Inflammatory macrophage treated with lipopolysaccharide for 1 hour (primary cell): Measurements from ENCODE around the gene KRT86.
"Not testable (repeated sequence)": the region's sequence is repeated elsewhere in the genome, so short reads cannot be mapped to it uniquely, and the experiment has no call there.

Experiments used
- DNase-seq, 2 donors: peaks; one replicate each; pipeline ENCODE4 v3.0.0-alpha.2; 2020 to 2022

KRT86 gene

GRCh38 chr12:52238916-52239646 is 35.4 kb upstream of the KRT86 start:
- no peak for DNase-seq

GRCh38 chr12:52239767-52240166 is 34.7 kb upstream of the KRT86 start:
- DNase-seq = no peak

- DNase-seq = not testable (repeated sequence)
Observed at GRCh38 chr12:52240247-52240646, 34.2 kb upstream of the KRT86 start.

GRCh38 chr12:52241205-52241842 is 33.1 kb upstream of the KRT86 start:
- DNase-seq = no peak

GRCh38 chr12:52242442-52243258 is 31.8 kb upstream of the KRT86 start:
- DNase-seq = no peak

GRCh38 chr12:52243259-52243855 is 31.1 kb upstream of the KRT86 start:
- DNase-seq = no peak

- peak; percentile 88 for DNase-seq
Observed at GRCh38 chr12:52243856-52244614, 30.4 kb upstream of the KRT86 start.

GRCh38 chr12:52244615-52244994 is 29.8 kb upstream of the KRT86 start:
- no peak for DNase-seq

- no peak for DNase-seq
Observed at GRCh38 chr12:52245259-52245961, 29.0 kb upstream of the KRT86 start.

GRCh38 chr12:52245962-52246569 is 28.4 kb upstream of the KRT86 start:
- DNase-seq = no peak

- no peak for DNase-seq
Observed at GRCh38 chr12:52246720-52247621, 27.5 kb upstream of the KRT86 start.

GRCh38 chr12:52247622-52248540 is 26.6 kb upstream of the KRT86 start:
- no peak for DNase-seq

GRCh38 chr12:52248541-52249461 is 25.6 kb upstream of the KRT86 start:
- DNase-seq = no peak

GRCh38 chr12:52249511-52250047 is 24.9 kb upstream of the KRT86 start:
- DNase-seq = no peak

GRCh38 chr12:52250048-52250990 is 24.1 kb upstream of the KRT86 start:
- DNase-seq = no peak

GRCh38 chr12:52251367-52252051 is 22.9 kb upstream of the KRT86 start:
- DNase-seq = peak in 1 of 2 donors; percentile 39
